Activated CD4-positive, alpha-beta memory T cell treated with anti-CD3 and anti-CD28 coated beads for 36 hours (primary cell): ENCODE measurements around the gene CHI3L2. TPM values are rescaled to one million over a fixed set of nuclear protein-coding genes. Genes with fewer than 3 reads are reported as not detected.
A peak's percentile ranks its signal among the peaks of the same experiment; 100 is the strongest.

Source experiments
- CTCF ChIA-PET: fragments of 350-600 bp; sonication (Branson Sonifier 250); formaldehyde crosslinking; loops from one replicate; lab custom pipeline; 2021; ENCODE audit warnings: antibody characterized with exemption, inconsistent platforms; lab: Charles Lee
- POLR2A ChIA-PET: fragments of 350-600 bp; sonication (Branson Sonifier 250); formaldehyde crosslinking; loops from one replicate; lab custom pipeline; 2021; ENCODE audit warnings: antibody characterized with exemption; lab: Charles Lee
- DNase-seq: peaks from one replicate; pipeline ENCODE4 v3.0.0-alpha.2; 2020
- H3K27ac Mint-ChIP-seq: one replicate; pipeline ENCODE4 v1.8.0; 2021; ENCODE audit warnings: mixed read lengths
- H3K27me3 Mint-ChIP-seq: one replicate; pipeline ENCODE4 v1.8.0; 2021; ENCODE audit warnings: mixed read lengths
- H3K36me3 Mint-ChIP-seq: one replicate; pipeline ENCODE4 v1.8.0; 2021; ENCODE audit warnings: mixed read lengths
- H3K4me1 Mint-ChIP-seq: one replicate; pipeline ENCODE4 v1.8.0; 2021; ENCODE audit warnings: low read depth, mixed read lengths
- H3K4me3 Mint-ChIP-seq: one replicate; pipeline ENCODE4 v1.8.0; 2021; ENCODE audit warnings: mild to moderate bottlenecking, mixed read lengths
- H3K9me3 Mint-ChIP-seq: one replicate; pipeline ENCODE4 v1.8.0; 2021; ENCODE audit warnings: mixed read lengths
- intact Hi-C: fragments of 100-400 bp; cut with micrococcal nuclease; formaldehyde crosslinking; loops from one replicate; pipeline ENCODE4 v1.15.1; 2023
- total RNA-seq, 2 experiments: library from RNA; stranded (reverse); gene quantifications; one replicate each; pipeline ENCODE4 v1.2.3, GENCODE V29; 2021

CHI3L2 gene
- total RNA-seq, 2 experiments from 2014 or later: 2.2 to 2.8 TPM

- no peak for DNase-seq
- POLR2A ChIA-PET: interaction anchor here (3.1 to 13.7 kb wide), 3 partner anchors 10 to 24 kb away, joined by 12 to 256 read pairs (median 15); no protein-coding TSS in a partner anchor
- H3K4me1 Mint-ChIP-seq: peaks cover 86% of the 10 kb centered on the region
- no peaks in the 10 kb centered on the region for H3K9me3 Mint-ChIP-seq
- intact Hi-C loops: no loop called here
- CTCF ChIA-PET: interaction anchor here (0.9 to 2.0 kb wide), 4 partner anchors 11 to 206 kb away, joined by 3 to 7 read pairs (median 6); no protein-coding TSS in a partner anchor
- no peaks in the 10 kb centered on the region for H3K27me3 Mint-ChIP-seq
- H3K36me3 Mint-ChIP-seq: peaks cover 97% of the 10 kb centered on the region
- H3K4me3 Mint-ChIP-seq: peak overlapping the region; percentile 25
- peak overlapping the region; percentile 97 for H3K27ac Mint-ChIP-seq
These were observed 33.6 kb upstream of the CHI3L2 start for GRCh38 chr1:111193712-111194480.

GRCh38 chr1:111195002-111195684, 32.4 kb upstream of the CHI3L2 start:
- POLR2A ChIA-PET: interaction anchor here (0.9 to 13.7 kb wide), 4 partner anchors 8 to 55 kb away, joined by 3 to 256 read pairs (median 5); partner anchors contain the start of genes CEPT1 and DRAM2
- no peak for DNase-seq
- intact Hi-C loops: no loop called here
- Mint-ChIP-seq H3K27ac (peak overlapping the region; percentile 97), H3K27me3 (no peaks in the 10 kb centered on the region), H3K36me3 (peaks cover 97% of the 10 kb centered on the region), H3K9me3 (no peaks in the 10 kb centered on the region), H3K4me1 (peaks cover 75% of the 10 kb centered on the region), H3K4me3 (peak overlapping the region; percentile 40)
- CTCF ChIA-PET: interaction anchor here (0.9 to 4.6 kb wide), 3 partner anchors 28 to 205 kb away, joined by 3 to 47 read pairs (median 5); no protein-coding TSS in a partner anchor

GRCh38 chr1:111196213-111196612, 31.3 kb upstream of the CHI3L2 start:
- no peaks in the 10 kb centered on the region for H3K27me3 Mint-ChIP-seq
- DNase-seq: no peak
- POLR2A ChIA-PET: interaction anchor here (0.9 to 13.7 kb wide), 3 partner anchors 8 to 22 kb away, joined by 4 to 256 read pairs (median 6); no protein-coding TSS in a partner anchor
- peak overlapping the region; percentile 97 for H3K27ac Mint-ChIP-seq
- intact Hi-C loops: no loop called here
- peaks cover 91% of the 10 kb centered on the region for H3K36me3 Mint-ChIP-seq
- H3K9me3 Mint-ChIP-seq: no peaks in the 10 kb centered on the region
- H3K4me1 Mint-ChIP-seq: peaks cover 70% of the 10 kb centered on the region
- CTCF ChIA-PET: interaction anchor here (0.9 to 4.6 kb wide), 7 partner anchors 13 to 250 kb away, joined by 3 to 47 read pairs (median 4); no protein-coding TSS in a partner anchor
- H3K4me3 Mint-ChIP-seq: peak overlapping the region; percentile 92

- H3K4me1 Mint-ChIP-seq: peaks cover 72% of the 10 kb centered on the region
- H3K9me3 Mint-ChIP-seq: no peaks in the 10 kb centered on the region
- intact Hi-C loops: loop anchor here (2.0 kb wide), 1 partner anchor 51 kb away; no protein-coding TSS in a partner anchor
- CTCF ChIA-PET: interaction anchor here (0.9 to 7.8 kb wide), 9 partner anchors 10 to 571 kb away, joined by 3 to 143 read pairs (median 10); partner anchors contain the start of gene CHI3L2
- peak overlapping the region; percentile 92 for H3K4me3 Mint-ChIP-seq
- H3K27me3 Mint-ChIP-seq: no peaks in the 10 kb centered on the region
- DNase-seq: peak; percentile 68
- H3K27ac Mint-ChIP-seq: peak overlapping the region; percentile 97
- H3K36me3 Mint-ChIP-seq: peaks cover 77% of the 10 kb centered on the region
- POLR2A ChIA-PET: interaction anchor here (0.8 to 13.7 kb wide), 3 partner anchors 10 to 25 kb away, joined by 3 to 256 read pairs (median 16); no protein-coding TSS in a partner anchor
These were observed 29.8 kb upstream of the CHI3L2 start for GRCh38 chr1:111197598-111198284.

GRCh38 chr1:111198836-111199235, 28.7 kb upstream of the CHI3L2 start:
- H3K36me3 Mint-ChIP-seq: peaks cover 66% of the 10 kb centered on the region
- H3K9me3 Mint-ChIP-seq: no peaks in the 10 kb centered on the region
- intact Hi-C loops: loop anchor here (2.0 kb wide), 1 partner anchor 52 kb away; no protein-coding TSS in a partner anchor
- H3K27me3 Mint-ChIP-seq: no peaks in the 10 kb centered on the region
- POLR2A ChIA-PET: interaction anchor here (0.8 to 13.7 kb wide), 5 partner anchors 12 to 49 kb away, joined by 3 to 256 read pairs (median 6); no protein-coding TSS in a partner anchor
- peak overlapping the region; percentile 92 for H3K4me3 Mint-ChIP-seq
- H3K4me1 Mint-ChIP-seq: peaks cover 63% of the 10 kb centered on the region
- peak overlapping the region; percentile 97 for H3K27ac Mint-ChIP-seq
- CTCF ChIA-PET: interaction anchor here (0.7 to 7.8 kb wide), 10 partner anchors 11 to 309 kb away, joined by 3 to 143 read pairs (median 6); partner anchors contain the start of gene CHI3L2
- DNase-seq: no peak

- Mint-ChIP-seq H3K27me3 (no peaks in the 10 kb centered on the region), H3K4me1 (peaks cover 58% of the 10 kb centered on the region), H3K36me3 (peaks cover 62% of the 10 kb centered on the region), H3K4me3 (peak overlapping the region; percentile 92), H3K27ac (peak overlapping the region; percentile 97), H3K9me3 (no peaks in the 10 kb centered on the region)
- intact Hi-C loops: loop anchor here (2.0 kb wide), 1 partner anchor 53 kb away; no protein-coding TSS in a partner anchor
- POLR2A ChIA-PET: interaction anchor here (0.9 to 13.7 kb wide), 6 partner anchors 12 to 526 kb away, joined by 3 to 256 read pairs (median 5); partner anchors contain the start of genes CEPT1 and DRAM2
- CTCF ChIA-PET: interaction anchor here (0.7 to 7.8 kb wide), 8 partner anchors 12 to 308 kb away, joined by 3 to 143 read pairs (median 12); no protein-coding TSS in a partner anchor
- no peak for DNase-seq
These were observed 28.2 kb upstream of the CHI3L2 start for GRCh38 chr1:111199329-111199728.

- H3K27ac Mint-ChIP-seq: peak within 1 kb of the TSS; percentile 97
- H3K36me3 Mint-ChIP-seq: peaks cover 54% of the 10 kb centered on the region
- intact Hi-C loops: loop anchor here (1.0 to 10.0 kb wide), 8 partner anchors 16 to 557 kb away; partner anchors contain the start of genes ATP5PB, DDX20, LRIF1 and WDR77
- no peaks in the 10 kb centered on the region for H3K9me3 Mint-ChIP-seq
- H3K4me3 Mint-ChIP-seq: peak within 1 kb of the TSS; percentile 92
- H3K27me3 Mint-ChIP-seq: no peaks in the 10 kb centered on the region
- peak; percentile 87 for DNase-seq
- POLR2A ChIA-PET: interaction anchor here (0.6 to 13.7 kb wide), 7 partner anchors 8 to 527 kb away, joined by 3 to 256 read pairs (median 4); partner anchors contain the start of genes CEPT1 and DRAM2
- H3K4me1 Mint-ChIP-seq: peaks cover 56% of the 10 kb centered on the region
- CTCF ChIA-PET: interaction anchor here (0.7 to 7.8 kb wide), 7 partner anchors 11 to 247 kb away, joined by 3 to 143 read pairs (median 6); no protein-coding TSS in a partner anchor
These were observed 27.4 kb upstream of the CHI3L2 start, which contains the start of gene DENND2D for GRCh38 chr1:111199881-111200801. TSS of gene DENND2D (minus strand) at chr1:111200646. CDS start at chr1:111200459, 187 bp downstream.

- CTCF ChIA-PET: interaction anchor here (1.4 to 7.8 kb wide), 5 partner anchors 12 to 25 kb away, joined by 3 to 143 read pairs (median 5); no protein-coding TSS in a partner anchor
- Mint-ChIP-seq H3K27ac (peak overlapping the region; percentile 97), H3K9me3 (no peaks in the 10 kb centered on the region), H3K36me3 (peaks cover 48% of the 10 kb centered on the region), H3K4me1 (peaks cover 55% of the 10 kb centered on the region), H3K27me3 (no peaks in the 10 kb centered on the region), H3K4me3 (peak overlapping the region; percentile 92)
- POLR2A ChIA-PET: interaction anchor here (0.6 to 13.7 kb wide), 4 partner anchors 9 to 330 kb away, joined by 3 to 256 read pairs (median 4); no protein-coding TSS in a partner anchor
- DNase-seq: no peak
- intact Hi-C loops: loop anchor here (1.0 to 10.0 kb wide), 7 partner anchors 16 to 557 kb away; partner anchors contain the start of genes ATP5PB, DDX20, LRIF1 and WDR77
These were observed 26.7 kb upstream of the CHI3L2 start for GRCh38 chr1:111200802-111201161.

GRCh38 chr1:111201275-111202090, 26.0 kb upstream of the CHI3L2 start:
- H3K9me3 Mint-ChIP-seq: no peaks in the 10 kb centered on the region
- DNase-seq: no peak
- H3K27me3 Mint-ChIP-seq: no peaks in the 10 kb centered on the region
- peak overlapping the region; percentile 97 for H3K27ac Mint-ChIP-seq
- H3K4me3 Mint-ChIP-seq: peak overlapping the region; percentile 92
- ChIA-PET CTCF (interaction anchor here (1.4 to 7.8 kb wide), 6 partner anchors 12 to 24 kb away, joined by 3 to 143 read pairs (median 5); no protein-coding TSS in a partner anchor), POLR2A (interaction anchor here (0.8 to 13.7 kb wide), 2 partner anchors 16 to 24 kb away, joined by 3 to 256 read pairs; no protein-coding TSS in a partner anchor)
- intact Hi-C loops: loop anchor here (5.0 to 10.0 kb wide), 5 partner anchors 237 to 556 kb away; partner anchors contain the start of genes ATP5PB, DDX20, LRIF1 and WDR77
- H3K4me1 Mint-ChIP-seq: peaks cover 51% of the 10 kb centered on the region
- peaks cover 41% of the 10 kb centered on the region for H3K36me3 Mint-ChIP-seq
